ENCODE measurements around the gene MYH11.

Gene MYH11

DNA sequence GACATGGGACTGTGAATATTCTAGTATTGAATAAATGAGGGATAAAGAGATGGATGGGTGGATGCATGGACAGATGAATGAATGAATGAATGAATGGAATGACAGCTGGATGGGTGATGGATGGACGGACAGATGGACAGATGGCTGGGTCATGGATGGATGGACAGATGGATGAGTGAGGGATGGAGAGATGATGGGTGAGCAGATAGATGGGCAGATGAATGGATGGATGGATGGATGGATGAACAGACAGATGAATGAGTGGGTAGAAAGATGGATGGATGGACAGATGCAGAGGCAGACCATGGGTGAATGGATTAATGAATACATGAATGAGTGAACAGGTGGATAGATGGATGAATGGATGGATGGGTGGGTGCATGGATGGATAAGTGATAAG is 96.7 kb downstream of the MYH11 start:
- TF ChIP-seq, protein P1, sequence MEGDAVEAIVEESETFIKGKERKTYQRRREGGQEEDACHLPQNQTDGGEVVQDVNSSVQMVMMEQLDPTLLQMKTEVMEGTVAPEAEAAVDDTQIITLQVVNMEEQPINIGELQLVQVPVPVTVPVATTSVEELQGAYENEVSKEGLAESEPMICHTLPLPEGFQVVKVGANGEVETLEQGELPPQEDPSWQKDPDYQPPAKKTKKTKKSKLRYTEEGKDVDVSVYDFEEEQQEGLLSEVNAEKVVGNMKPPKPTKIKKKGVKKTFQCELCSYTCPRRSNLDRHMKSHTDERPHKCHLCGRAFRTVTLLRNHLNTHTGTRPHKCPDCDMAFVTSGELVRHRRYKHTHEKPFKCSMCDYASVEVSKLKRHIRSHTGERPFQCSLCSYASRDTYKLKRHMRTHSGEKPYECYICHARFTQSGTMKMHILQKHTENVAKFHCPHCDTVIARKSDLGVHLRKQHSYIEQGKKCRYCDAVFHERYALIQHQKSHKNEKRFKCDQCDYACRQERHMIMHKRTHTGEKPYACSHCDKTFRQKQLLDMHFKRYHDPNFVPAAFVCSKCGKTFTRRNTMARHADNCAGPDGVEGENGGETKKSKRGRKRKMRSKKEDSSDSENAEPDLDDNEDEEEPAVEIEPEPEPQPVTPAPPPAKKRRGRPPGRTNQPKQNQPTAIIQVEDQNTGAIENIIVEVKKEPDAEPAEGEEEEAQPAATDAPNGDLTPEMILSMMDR (IDR thresholded peaks at IDR 0.05; ENCODE audit: low read depth, low read length, missing control alignments): no peak
- H3K4me3 ChIP-seq (replicated peaks; ENCODE audit: low read depth, low read length): no peak overlapping the region
- DNase-seq (ENCODE audit: extremely low read depth, low read depth): no peak

DNA sequence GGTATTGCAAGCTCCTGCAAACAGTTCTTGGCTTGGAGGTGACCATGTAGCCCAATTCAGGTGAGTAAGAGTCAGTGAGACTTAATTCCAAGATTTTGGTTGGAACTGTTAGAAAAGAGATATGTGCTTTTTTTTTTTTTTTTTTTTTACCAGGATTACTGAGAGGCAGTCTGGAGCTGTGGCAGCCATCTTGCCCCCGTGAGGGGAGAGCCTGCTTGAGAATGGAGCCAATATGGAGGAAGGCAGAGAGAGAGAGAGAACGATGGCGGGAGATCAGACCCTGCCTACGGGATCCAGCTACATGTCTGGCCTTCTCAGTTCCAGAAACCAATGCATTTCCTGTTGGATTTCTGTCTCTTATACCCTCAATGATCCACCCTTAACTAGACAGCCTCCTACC is 97.8 kb downstream of the MYH11 start:
- H3K4me3 ChIP-seq (replicated peaks; ENCODE audit: low read depth, low read length): no peak overlapping the region
- DNase-seq (ENCODE audit: extremely low read depth, low read depth): no peak
- TF ChIP-seq, protein P1 (IDR thresholded peaks at IDR 0.05; ENCODE audit: low read depth, low read length, missing control alignments): no peak

GRCh38 chr16:15757630-15758251 is 99.1 kb downstream of the MYH11 start:
- H3K4me3 ChIP-seq (replicated peaks; ENCODE audit: low read depth, low read length): no peak overlapping the region
- no peak for DNase-seq (ENCODE audit: extremely low read depth, low read depth)
- TF ChIP-seq, protein P1 (IDR thresholded peaks at IDR 0.05; ENCODE audit: low read depth, low read length, missing control alignments): no peak

- DNase-seq (ENCODE audit: extremely low read depth, low read depth): no peak
- H3K4me3 ChIP-seq (replicated peaks; ENCODE audit: low read depth, low read length): no peak overlapping the region
- TF ChIP-seq, protein P1 (IDR thresholded peaks at IDR 0.05; ENCODE audit: low read depth, low read length, missing control alignments): no peak
Measured at GRCh38 chr16:15757077-15757386, 99.8 kb downstream of the MYH11 start.

DNA sequence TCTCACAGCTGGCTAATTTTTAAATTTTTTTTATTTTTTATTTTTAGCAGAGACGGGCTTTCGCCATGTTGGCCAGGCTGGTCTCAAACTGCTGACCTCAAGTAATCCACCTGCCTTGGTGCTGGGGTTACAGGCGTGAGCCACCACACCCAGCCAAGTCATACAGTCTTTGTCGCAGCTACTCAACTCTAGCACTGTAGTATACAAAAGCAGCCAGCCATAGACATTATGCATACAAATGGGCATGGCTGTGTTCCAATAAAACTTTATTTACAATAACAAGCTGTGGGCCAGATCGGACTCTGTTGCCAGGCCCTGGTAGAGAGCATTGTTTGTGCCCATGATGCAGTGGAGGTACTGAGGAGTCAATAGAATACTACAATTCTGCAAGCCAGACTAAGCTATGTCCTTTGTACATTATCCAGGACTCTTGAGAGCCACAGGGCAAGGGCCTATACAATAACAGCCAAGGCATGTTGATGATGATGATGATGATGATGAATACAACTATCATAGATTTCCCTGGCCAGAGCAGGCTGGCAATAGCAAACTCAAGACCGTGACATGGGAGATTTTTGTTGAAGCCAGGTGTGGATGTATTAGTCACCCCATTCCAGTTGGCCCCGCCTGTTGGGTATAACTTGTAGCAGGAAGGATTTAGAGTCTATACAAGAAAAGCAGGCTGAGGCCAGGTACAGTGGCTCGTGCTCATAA is 101.8 kb downstream of the MYH11 start:
- H3K4me3 ChIP-seq (replicated peaks; ENCODE audit: low read depth, low read length): no peak overlapping the region
- DNase-seq (ENCODE audit: extremely low read depth, low read depth): no peak
- TF ChIP-seq, protein P1 (IDR thresholded peaks at IDR 0.05; ENCODE audit: low read depth, low read length, missing control alignments): no peak

DNA sequence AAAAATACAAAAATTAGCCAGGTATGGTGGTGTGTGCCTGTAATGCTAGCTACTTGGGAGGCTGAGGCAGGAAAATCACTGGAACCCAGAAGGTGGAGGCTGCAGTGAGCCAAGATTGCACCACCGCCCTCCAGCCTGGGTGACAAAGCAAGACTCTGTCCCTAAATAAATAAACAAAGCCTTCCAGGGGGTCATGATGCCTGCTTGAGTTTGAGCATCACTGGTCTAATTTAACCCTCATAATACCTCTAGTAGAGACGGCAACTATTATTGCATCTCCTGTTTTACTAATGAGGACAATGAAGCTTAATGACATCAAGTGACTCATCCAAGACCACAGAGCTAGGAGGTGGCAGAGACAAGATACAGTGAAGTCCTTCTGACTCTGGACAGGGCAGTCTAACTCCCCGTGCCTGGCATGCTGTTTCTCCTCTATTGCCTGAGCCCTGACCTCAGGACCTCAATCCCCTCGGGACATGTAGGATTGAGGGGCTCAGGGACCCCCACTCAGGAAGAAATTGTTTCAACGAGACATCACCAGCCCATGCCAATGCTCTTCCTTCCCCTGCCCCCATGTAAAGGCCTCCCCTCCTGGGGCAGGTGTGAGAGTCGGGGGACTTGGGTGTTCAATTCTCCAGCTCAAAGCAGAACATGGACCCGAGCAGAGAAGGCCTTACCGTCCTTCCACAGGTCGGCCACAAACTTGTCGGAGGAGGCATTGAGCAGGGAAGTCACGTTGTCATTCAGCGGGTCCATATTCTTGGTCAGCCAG is 103.9 kb downstream of the MYH11 start:
- no peak for DNase-seq (ENCODE audit: extremely low read depth, low read depth)

More for the DNA sequence above, 103.9 kb downstream of the MYH11 start:
- TF ChIP-seq, protein P1 (IDR thresholded peaks at IDR 0.05; ENCODE audit: low read depth, low read length, missing control alignments): no peak
- no peak overlapping the region for H3K4me3 ChIP-seq (replicated peaks; ENCODE audit: low read depth, low read length)

Data from HFF-Myc (cell line).